ENCODE measurements around the gene PBRM1.

DNA sequence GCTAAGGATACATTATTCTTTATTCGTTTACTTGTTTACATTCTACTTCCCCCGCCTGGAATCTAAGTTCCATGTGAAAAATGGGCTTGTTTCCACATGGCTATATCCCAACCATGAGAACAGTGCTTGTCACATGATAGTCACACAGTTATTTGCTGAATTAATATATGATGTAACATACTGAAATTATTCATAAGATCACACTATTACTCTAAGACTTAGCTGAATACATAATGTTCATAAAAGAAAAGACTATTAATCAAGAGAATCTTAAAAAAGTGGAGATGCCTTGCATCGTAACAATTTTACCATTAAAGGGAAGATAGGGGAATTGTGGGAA, 6.5 kb downstream of the PBRM1 start:
- TF ChIP-seq, protein P1, sequence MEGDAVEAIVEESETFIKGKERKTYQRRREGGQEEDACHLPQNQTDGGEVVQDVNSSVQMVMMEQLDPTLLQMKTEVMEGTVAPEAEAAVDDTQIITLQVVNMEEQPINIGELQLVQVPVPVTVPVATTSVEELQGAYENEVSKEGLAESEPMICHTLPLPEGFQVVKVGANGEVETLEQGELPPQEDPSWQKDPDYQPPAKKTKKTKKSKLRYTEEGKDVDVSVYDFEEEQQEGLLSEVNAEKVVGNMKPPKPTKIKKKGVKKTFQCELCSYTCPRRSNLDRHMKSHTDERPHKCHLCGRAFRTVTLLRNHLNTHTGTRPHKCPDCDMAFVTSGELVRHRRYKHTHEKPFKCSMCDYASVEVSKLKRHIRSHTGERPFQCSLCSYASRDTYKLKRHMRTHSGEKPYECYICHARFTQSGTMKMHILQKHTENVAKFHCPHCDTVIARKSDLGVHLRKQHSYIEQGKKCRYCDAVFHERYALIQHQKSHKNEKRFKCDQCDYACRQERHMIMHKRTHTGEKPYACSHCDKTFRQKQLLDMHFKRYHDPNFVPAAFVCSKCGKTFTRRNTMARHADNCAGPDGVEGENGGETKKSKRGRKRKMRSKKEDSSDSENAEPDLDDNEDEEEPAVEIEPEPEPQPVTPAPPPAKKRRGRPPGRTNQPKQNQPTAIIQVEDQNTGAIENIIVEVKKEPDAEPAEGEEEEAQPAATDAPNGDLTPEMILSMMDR (IDR thresholded peaks at IDR 0.05; ENCODE audit: low read depth, low read length, missing input control): no peak
- TF ChIP-seq SP1 (IDR thresholded peaks at IDR 0.05) (no peak), RAD21 (IDR thresholded peaks at IDR 0.05) (no peak), GABPA (IDR thresholded peaks at IDR 0.05 in 1 of 2, conservative IDR thresholded peaks at IDR 0.05 in 1 of 2) (no peak), JUND (IDR thresholded peaks at IDR 0.05) (no peak), YY1 (IDR thresholded peaks at IDR 0.05) (no peak), NR2F2 (IDR thresholded peaks at IDR 0.05) (no peak), RXRA (IDR thresholded peaks at IDR 0.05) (no peak), HNF4A (conservative IDR thresholded peaks at IDR 0.05) (no peak)
- TF ChIP-seq, protein P2, sequence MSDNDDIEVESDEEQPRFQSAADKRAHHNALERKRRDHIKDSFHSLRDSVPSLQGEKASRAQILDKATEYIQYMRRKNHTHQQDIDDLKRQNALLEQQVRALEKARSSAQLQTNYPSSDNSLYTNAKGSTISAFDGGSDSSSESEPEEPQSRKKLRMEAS (IDR thresholded peaks at IDR 0.05): no peak
- TF ChIP-seq, protein P3, sequence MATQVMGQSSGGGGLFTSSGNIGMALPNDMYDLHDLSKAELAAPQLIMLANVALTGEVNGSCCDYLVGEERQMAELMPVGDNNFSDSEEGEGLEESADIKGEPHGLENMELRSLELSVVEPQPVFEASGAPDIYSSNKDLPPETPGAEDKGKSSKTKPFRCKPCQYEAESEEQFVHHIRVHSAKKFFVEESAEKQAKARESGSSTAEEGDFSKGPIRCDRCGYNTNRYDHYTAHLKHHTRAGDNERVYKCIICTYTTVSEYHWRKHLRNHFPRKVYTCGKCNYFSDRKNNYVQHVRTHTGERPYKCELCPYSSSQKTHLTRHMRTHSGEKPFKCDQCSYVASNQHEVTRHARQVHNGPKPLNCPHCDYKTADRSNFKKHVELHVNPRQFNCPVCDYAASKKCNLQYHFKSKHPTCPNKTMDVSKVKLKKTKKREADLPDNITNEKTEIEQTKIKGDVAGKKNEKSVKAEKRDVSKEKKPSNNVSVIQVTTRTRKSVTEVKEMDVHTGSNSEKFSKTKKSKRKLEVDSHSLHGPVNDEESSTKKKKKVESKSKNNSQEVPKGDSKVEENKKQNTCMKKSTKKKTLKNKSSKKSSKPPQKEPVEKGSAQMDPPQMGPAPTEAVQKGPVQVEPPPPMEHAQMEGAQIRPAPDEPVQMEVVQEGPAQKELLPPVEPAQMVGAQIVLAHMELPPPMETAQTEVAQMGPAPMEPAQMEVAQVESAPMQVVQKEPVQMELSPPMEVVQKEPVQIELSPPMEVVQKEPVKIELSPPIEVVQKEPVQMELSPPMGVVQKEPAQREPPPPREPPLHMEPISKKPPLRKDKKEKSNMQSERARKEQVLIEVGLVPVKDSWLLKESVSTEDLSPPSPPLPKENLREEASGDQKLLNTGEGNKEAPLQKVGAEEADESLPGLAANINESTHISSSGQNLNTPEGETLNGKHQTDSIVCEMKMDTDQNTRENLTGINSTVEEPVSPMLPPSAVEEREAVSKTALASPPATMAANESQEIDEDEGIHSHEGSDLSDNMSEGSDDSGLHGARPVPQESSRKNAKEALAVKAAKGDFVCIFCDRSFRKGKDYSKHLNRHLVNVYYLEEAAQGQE (IDR thresholded peaks at IDR 0.05): no peak
- TF ChIP-seq, protein P4, sequence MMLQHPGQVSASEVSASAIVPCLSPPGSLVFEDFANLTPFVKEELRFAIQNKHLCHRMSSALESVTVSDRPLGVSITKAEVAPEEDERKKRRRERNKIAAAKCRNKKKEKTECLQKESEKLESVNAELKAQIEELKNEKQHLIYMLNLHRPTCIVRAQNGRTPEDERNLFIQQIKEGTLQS (IDR thresholded peaks at IDR 0.05): no peak

Measured in liver (tissue), 3 donors.